IMR-90 (cell line): ENCODE results near the gene NDST1. TPM values are rescaled to one million over a fixed set of nuclear protein-coding genes. Genes with fewer than 3 reads are reported as not detected.

Source experiments
- ATAC-seq: fragments of 200-7000 bp; cut with Tn5 transposase; 2 replicates; pipeline ENCODE4 v1.9.1; 2020; ENCODE audit warnings: low read depth, mild to moderate bottlenecking, moderate library complexity
- BruUV-seq: library from RNA; stranded (reverse); fragments of 400-500 nt; replicated peaks from 2 replicates; lab custom pipeline; 2021; lab: Mats Ljungman, UMichigan
- CTCF ChIA-PET: fragments of 300-600 bp; formaldehyde crosslinking; extraction: SDS; loops from one replicate; lab custom pipeline; 2021; ENCODE audit warnings: antibody characterized with exemption; lab: Yijun Ruan, JAX
- POLR2A ChIA-PET: fragments of 300-600 bp; sonication (Branson Sonifier 250); formaldehyde crosslinking; loops from one replicate; lab custom pipeline; 2022; ENCODE audit warnings: antibody characterized with exemption; ENCODE audit not compliant: unreplicated experiment; lab: Charles Lee
- DNase-seq: peaks from one replicate; pipeline ENCODE4 v3.0.0; 2013
- H2AFZ ChIP-seq: replicated peaks from 2 replicates; pipeline ENCODE3; 2013; ENCODE audit warnings: low read length, mild to moderate bottlenecking; ENCODE audit not compliant: poor library complexity
- H2AK5ac ChIP-seq: 2 replicates; pipeline ENCODE4 v1.6.1; 2013; ENCODE audit warnings: low read depth, low read length, inconsistent platforms
- H2AK9ac ChIP-seq: replicated peaks from 2 replicates; pipeline ENCODE3; 2013; ENCODE audit warnings: mild to moderate bottlenecking, low read depth, low read length, moderate library complexity; ENCODE audit not compliant: poor library complexity
- H2BK120ac ChIP-seq: 2 replicates; pipeline ENCODE4 v1.6.1; 2013; ENCODE audit warnings: low read depth, low read length, inconsistent platforms
- H2BK15ac ChIP-seq: 3 replicates; pipeline ENCODE4 v1.6.1; 2013; ENCODE audit warnings: low read depth, low read length, inconsistent platforms
- H2BK20ac ChIP-seq: 2 replicates; pipeline ENCODE4 v1.6.1; 2013; ENCODE audit warnings: low read depth, mild to moderate bottlenecking, inconsistent platforms, low read length, moderate library complexity
- H2BK5ac ChIP-seq: 2 replicates; pipeline ENCODE4 v1.6.1; 2013; ENCODE audit warnings: mild to moderate bottlenecking, low read depth, low read length, inconsistent platforms; ENCODE audit not compliant: poor library complexity, severe bottlenecking
- H3K14ac ChIP-seq: replicated peaks from 2 replicates; pipeline ENCODE4 v1.6.1; 2013; ENCODE audit warnings: low read depth, low read length, inconsistent platforms
- H3K18ac ChIP-seq: 2 replicates; pipeline ENCODE4 v1.6.1; 2013; ENCODE audit warnings: low read depth, low read length, control low read depth
- H3K23ac ChIP-seq: 2 replicates; pipeline ENCODE4 v1.6.1; 2013; ENCODE audit warnings: low read depth, low read length, inconsistent platforms
- H3K27ac ChIP-seq: 2 replicates; pipeline ENCODE4 v1.5.1; 2013; ENCODE audit warnings: mild to moderate bottlenecking, control low read depth, low read length; ENCODE audit not compliant: insufficient read depth
- H3K27me3 ChIP-seq: 2 replicates; pipeline ENCODE4 v1.6.1; 2013; ENCODE audit warnings: low read length; ENCODE audit not compliant: control insufficient read depth, insufficient read depth
- H3K36me3 ChIP-seq: 2 replicates; pipeline ENCODE4 v1.6.1; 2013; ENCODE audit warnings: low read length, mixed read lengths; ENCODE audit not compliant: control insufficient read depth, insufficient read depth
- H3K4ac ChIP-seq: 2 replicates; pipeline ENCODE4 v1.6.1; 2013; ENCODE audit warnings: low read depth, low read length, inconsistent platforms
- H3K4me1 ChIP-seq: 2 replicates; pipeline ENCODE4 v1.6.1; 2013; ENCODE audit warnings: low read length, mixed read lengths; ENCODE audit not compliant: control insufficient read depth, insufficient read depth
- H3K4me2 ChIP-seq: 2 replicates; pipeline ENCODE4 v1.6.1; 2013; ENCODE audit warnings: low read depth, mild to moderate bottlenecking, control low read depth, low read length, moderate library complexity
- H3K4me3 ChIP-seq: 2 replicates; pipeline ENCODE4 v1.5.1; 2013; ENCODE audit warnings: low read depth, mild to moderate bottlenecking, control low read depth, low read length, moderate library complexity; ENCODE audit not compliant: insufficient read depth
- H3K56ac ChIP-seq: 2 replicates; pipeline ENCODE4 v1.6.1; 2013; ENCODE audit warnings: low read length, inconsistent platforms; ENCODE audit not compliant: insufficient read depth; ENCODE audit errors: extremely low read depth
- H3K79me1 ChIP-seq, 2 experiments: 2 replicates each; pipeline ENCODE4 v1.6.1; 2013; ENCODE audit warnings: low read length in 2 of 2, inconsistent platforms in 1 of 2, low read depth in 1 of 2
- H3K9ac ChIP-seq: 2 replicates; pipeline ENCODE4 v1.6.1; 2013; ENCODE audit warnings: low read depth, low read length, control low read depth
- H3K9me1 ChIP-seq: 2 replicates; pipeline ENCODE4 v1.6.1; 2013; ENCODE audit warnings: low read length, inconsistent platforms; ENCODE audit not compliant: insufficient read depth
- H3K9me3 ChIP-seq: 2 replicates; pipeline ENCODE4 v1.6.1; 2013; ENCODE audit warnings: low read length; ENCODE audit not compliant: control insufficient read depth, insufficient read depth
- H4K20me1 ChIP-seq: 2 replicates; pipeline ENCODE4 v1.6.1; 2013; ENCODE audit warnings: low read length, inconsistent platforms; ENCODE audit not compliant: insufficient read depth
- H4K5ac ChIP-seq: 2 replicates; pipeline ENCODE4 v1.6.1; 2013; ENCODE audit warnings: mild to moderate bottlenecking, low read depth, low read length, control low read depth
- H4K8ac ChIP-seq, 2 experiments: 2 replicates each; pipeline ENCODE4 v1.6.1; 2013; ENCODE audit warnings: low read depth in 2 of 2, low read length in 2 of 2, control low read depth in 1 of 2, inconsistent platforms in 1 of 2
- H4K91ac ChIP-seq: 2 replicates; pipeline ENCODE4 v1.6.1; 2013; ENCODE audit warnings: low read depth, low read length, inconsistent platforms; ENCODE audit not compliant: insufficient read depth
- MAFK ChIP-seq: IDR thresholded peaks from 2 replicates; pipeline ENCODE4 v1.6.1; 2012; ENCODE audit warnings: low read depth, low read length, improper control_type of control experiment
- RFX5 ChIP-seq: IDR thresholded peaks from 2 replicates; pipeline ENCODE4 v1.8.0; 2012; ENCODE audit warnings: low read depth, mild to moderate bottlenecking, low read length, moderate library complexity
- USF2 ChIP-seq: fragments of 150-350 bp; IDR thresholded peaks from 2 replicates; pipeline ENCODE4 v1.6.1; 2017; ENCODE audit warnings: mild to moderate bottlenecking, antibody characterized with exemption, low read length, low read depth
- WGBS, 2 experiments: methylation state at CpG; one replicate each; pipeline versions ENCODE4 v1.1.5 to v1.1.7; 2013; ENCODE audit warnings: missing lambda C conversion rate in 2 of 2; ENCODE audit not compliant: insufficient read length in 1 of 2; ENCODE audit errors: extremely low coverage in 2 of 2; 5-methylcytosine and 5-hydroxymethylcytosine counted together
- dilution Hi-C: fragments of 300-500 bp; cut with HindIII; formaldehyde crosslinking; loops from one replicate; pipeline ENCODE4 v1.14.3; 2018; ENCODE audit warnings: low sequenced_read_pairs; ENCODE audit not compliant: unreplicated experiment
- in situ Hi-C: fragments of 300-500 bp; cut with MboI; formaldehyde crosslinking; loops from 3 replicates; pipeline ENCODE4 v1.14.3; 2019; ENCODE audit warnings: low sequenced_read_pairs, inconsistent platforms, mixed read lengths
- intact Hi-C: fragments of 100-400 bp; cut with micrococcal nuclease; formaldehyde crosslinking; loops from 2 replicates; pipeline ENCODE4 v1.10.0; 2022
- polyA plus RNA-seq, 3 experiments: library from polyadenylated mRNA; depleted of rRNA; stranded (reverse); fragments of >200 nt; gene quantifications; 2 replicates each; pipeline ENCODE4 v1.2.3, GENCODE V29; 2012; ENCODE audit warnings: low replicate concordance in 1 of 3
- total RNA-seq: library from RNA; depleted of rRNA; stranded (reverse); fragments of >200 nt; gene quantifications from 2 replicates; pipeline ENCODE4 v1.2.3, GENCODE V29; 2012

Gene NDST1
- total and polyA plus RNA-seq, 2 of the 4 experiments (the other 2 are of a cell fraction), result 30.5 to 80.4 TPM

GRCh38 chr5:150539206-150539605, 31.3 kb downstream of the NDST1 start:
- ATAC-seq (no peak), DNase-seq (no peak)
- WGBS, 2 experiments, result 67% methylated on average over 1 of the region's 9 CpGs; no CpG with 5 or more reads in 1 of the 2 experiments
- Histone ChIP-seq H3K18ac (no peak overlapping the region), H4K8ac (no peak overlapping the region), H3K4me1 (peaks cover 30% of the 10 kb centered on the region), H3K14ac (no peak overlapping the region), H2BK120ac (no peak overlapping the region), H3K4me3 (no peak overlapping the region), H2AK5ac (no peak overlapping the region), H3K79me1 (peaks cover 47 to 81% of the 10 kb centered on the region in 2 experiments), H3K27ac (no peak overlapping the region), H2AK9ac (no peak overlapping the region), H3K36me3 (peaks cover 69% of the 10 kb centered on the region), H3K27me3 (no peaks in the 10 kb centered on the region), H2BK20ac (no peak overlapping the region), H4K5ac (no peak overlapping the region), H3K9ac (no peak overlapping the region), H3K4me2 (no peak overlapping the region), H3K23ac (no peak overlapping the region), H2AFZ (no peak overlapping the region), H3K56ac (no peak overlapping the region), H3K4ac (no peak overlapping the region), H3K9me1 (peaks cover 37% of the 10 kb centered on the region), H4K20me1 (peaks cover 29% of the 10 kb centered on the region), H4K91ac (no peak overlapping the region), H2BK15ac (no peak overlapping the region), H2BK5ac (peak overlapping the region; percentile 15), H3K9me3 (no peaks in the 10 kb centered on the region)
- in situ Hi-C loops, result no loop called here
- ChIA-PET POLR2A (no interaction called here), CTCF (no interaction called here)
- dilution Hi-C loops, result no loop called here
- TF ChIP-seq MAFK (no peak), USF2 (no peak), RFX5 (no peak)
- BruUV-seq, result no TSS peak
- intact Hi-C loops, result no loop called here
